Mesenchymal stem cell (in vitro differentiated cells and primary cell): ENCODE data around the gene RPS15.
A peak's percentile ranks its signal among the peaks of the same experiment; 100 is the strongest.

Experiments
- DNase-seq: peaks from one replicate; pipeline ENCODE4 v3.0.0-alpha.2; 2013
- H2AFZ ChIP-seq: one replicate; pipeline ENCODE4 v1.6.1; 2013; ENCODE audit warnings: low read depth, mild to moderate bottlenecking, control low read depth, inconsistent platforms, low read length, moderate library complexity
- H2AK5ac ChIP-seq: 2 replicates; pipeline ENCODE4 v1.6.1; 2013; ENCODE audit warnings: low read length, moderate library complexity, mild to moderate bottlenecking, inconsistent platforms; ENCODE audit not compliant: severe bottlenecking
- H2BK120ac ChIP-seq: one replicate; pipeline ENCODE4 v1.6.1; 2013; ENCODE audit warnings: low read depth, mild to moderate bottlenecking, inconsistent platforms, low read length, moderate library complexity
- H2BK12ac ChIP-seq, 2 experiments: one replicate each; pipeline ENCODE4 v1.6.1; 2013; ENCODE audit warnings: inconsistent platforms in 2 of 2, low read length in 2 of 2, mild to moderate bottlenecking in 2 of 2, moderate library complexity in 2 of 2, control low read depth in 1 of 2
- H2BK15ac ChIP-seq: one replicate; pipeline ENCODE4 v1.6.1; 2013; ENCODE audit warnings: mild to moderate bottlenecking, low read depth, inconsistent platforms; ENCODE audit not compliant: poor library complexity, severe bottlenecking
- H2BK5ac ChIP-seq: 2 replicates; pipeline ENCODE4 v1.6.1; 2013; ENCODE audit warnings: low read depth, mild to moderate bottlenecking, low read length, control low read depth, inconsistent platforms; ENCODE audit not compliant: poor library complexity, severe bottlenecking
- H3K14ac ChIP-seq, 2 experiments: one replicate each; pipeline ENCODE4 v1.6.1; 2013; ENCODE audit warnings: inconsistent platforms in 2 of 2, low read length in 2 of 2, control low read depth in 1 of 2, mild to moderate bottlenecking in 1 of 2, moderate library complexity in 1 of 2
- H3K18ac ChIP-seq, 2 experiments: one replicate each; pipeline ENCODE4 v1.6.1; 2013; ENCODE audit warnings: inconsistent platforms in 2 of 2, low read length in 2 of 2, control low read depth in 1 of 2, low read depth in 1 of 2, mild to moderate bottlenecking in 1 of 2
- H3K23ac ChIP-seq, 2 experiments: one replicate each; pipeline ENCODE4 v1.6.1; 2013; ENCODE audit warnings: inconsistent platforms in 2 of 2, low read length in 2 of 2, mild to moderate bottlenecking in 2 of 2, moderate library complexity in 2 of 2, control low read depth in 1 of 2
- H3K27ac ChIP-seq: 2 replicates; pipeline ENCODE4 v1.5.1; 2013; ENCODE audit warnings: mild to moderate bottlenecking, moderate library complexity, low read length, control low read depth, inconsistent platforms; ENCODE audit not compliant: poor library complexity, severe bottlenecking
- H3K27me3 ChIP-seq, 2 experiments: 2 replicates each; pipeline versions ENCODE4 v1.6.1 to v1.7.0; 2013; ENCODE audit warnings: low read length in 2 of 2, mild to moderate bottlenecking in 2 of 2, moderate library complexity in 2 of 2, control low read depth in 1 of 2, inconsistent platforms in 1 of 2; ENCODE audit not compliant: control insufficient read depth in 1 of 2, insufficient read depth in 1 of 2
- H3K36me3 ChIP-seq, 2 experiments: 2 replicates each; pipeline versions ENCODE4 v1.6.1 to v1.7.0; 2013; ENCODE audit warnings: low read length in 2 of 2, control low read depth in 1 of 2, inconsistent platforms in 1 of 2, low read depth in 1 of 2, mild to moderate bottlenecking in 1 of 2; ENCODE audit not compliant: insufficient read depth in 2 of 2, control insufficient read depth in 1 of 2
- H3K4ac ChIP-seq, 2 experiments: one replicate each; pipeline ENCODE4 v1.6.1; 2013; ENCODE audit warnings: inconsistent platforms in 2 of 2, low read length in 2 of 2, mild to moderate bottlenecking in 2 of 2, moderate library complexity in 2 of 2, control low read depth in 1 of 2, low read depth in 1 of 2
- H3K4me1 ChIP-seq: 2 replicates; pipeline ENCODE4 v1.6.1; 2013; ENCODE audit warnings: low read depth, low read length, control low read depth; ENCODE audit not compliant: control insufficient read depth, insufficient read depth
- H3K4me2 ChIP-seq: 2 replicates; pipeline ENCODE4 v1.6.1; 2013; ENCODE audit warnings: low read length, mild to moderate bottlenecking, inconsistent platforms; ENCODE audit not compliant: poor library complexity, severe bottlenecking
- H3K4me3 ChIP-seq, 2 experiments: 2 replicates each; pipeline versions ENCODE4 v1.5.1 to v1.7.0; 2013; ENCODE audit warnings: low read length in 2 of 2, mild to moderate bottlenecking in 2 of 2, control low read depth in 1 of 2, low read depth in 1 of 2; ENCODE audit not compliant: insufficient read depth in 1 of 2
- H3K79me1 ChIP-seq: replicated peaks from 2 replicates; pipeline ENCODE4 v1.6.1; 2013; ENCODE audit warnings: mild to moderate bottlenecking, control low read depth, low read length, inconsistent platforms; ENCODE audit not compliant: poor library complexity, severe bottlenecking
- H3K9ac ChIP-seq: 2 replicates; pipeline ENCODE4 v1.7.0; 2013; ENCODE audit warnings: mild to moderate bottlenecking, low read length, moderate library complexity
- H3K9me3 ChIP-seq: 2 replicates; pipeline ENCODE4 v1.7.0; 2013; ENCODE audit warnings: mild to moderate bottlenecking, low read length; ENCODE audit not compliant: control insufficient read depth
- H4K8ac ChIP-seq: one replicate; pipeline ENCODE4 v1.6.1; 2013; ENCODE audit warnings: inconsistent platforms, mild to moderate bottlenecking, low read length, moderate library complexity
- H4K91ac ChIP-seq: one replicate; pipeline ENCODE4 v1.6.1; 2013; ENCODE audit warnings: mild to moderate bottlenecking, low read length, inconsistent platforms
- WGBS: methylation state at CpG from one replicate; pipeline ENCODE4 v1.1.7; 2013; ENCODE audit warnings: mixed read lengths; 5-methylcytosine and 5-hydroxymethylcytosine counted together

Gene RPS15

DNA sequence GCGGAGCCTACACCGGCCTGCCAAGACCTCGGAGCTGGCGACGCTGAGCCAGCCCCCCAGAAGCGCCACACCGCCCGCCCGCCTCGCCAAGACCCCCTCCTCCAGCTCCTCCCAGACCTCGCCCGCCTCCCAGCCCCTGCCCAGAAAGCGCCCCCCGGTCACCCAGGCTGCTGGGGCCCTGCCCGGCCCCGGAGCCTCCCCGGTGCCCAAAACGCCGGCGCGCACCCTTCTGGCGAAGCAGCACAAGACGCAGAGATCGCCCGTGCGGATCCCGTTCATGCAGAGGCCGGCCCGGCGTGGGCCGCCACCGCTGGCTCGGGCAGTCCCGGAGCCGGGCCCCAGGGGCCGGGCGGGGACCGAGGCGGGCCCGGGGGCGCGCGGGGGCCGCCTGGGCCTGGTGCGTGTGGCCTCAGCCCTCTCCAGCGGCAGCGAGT, 30.6 kb downstream of the RPS15 start:
- no peak overlapping the region for H4K91ac ChIP-seq
- peak overlapping the region; percentile 56 for H3K4me2 ChIP-seq
- no peak overlapping the region for H4K8ac ChIP-seq

DNA sequence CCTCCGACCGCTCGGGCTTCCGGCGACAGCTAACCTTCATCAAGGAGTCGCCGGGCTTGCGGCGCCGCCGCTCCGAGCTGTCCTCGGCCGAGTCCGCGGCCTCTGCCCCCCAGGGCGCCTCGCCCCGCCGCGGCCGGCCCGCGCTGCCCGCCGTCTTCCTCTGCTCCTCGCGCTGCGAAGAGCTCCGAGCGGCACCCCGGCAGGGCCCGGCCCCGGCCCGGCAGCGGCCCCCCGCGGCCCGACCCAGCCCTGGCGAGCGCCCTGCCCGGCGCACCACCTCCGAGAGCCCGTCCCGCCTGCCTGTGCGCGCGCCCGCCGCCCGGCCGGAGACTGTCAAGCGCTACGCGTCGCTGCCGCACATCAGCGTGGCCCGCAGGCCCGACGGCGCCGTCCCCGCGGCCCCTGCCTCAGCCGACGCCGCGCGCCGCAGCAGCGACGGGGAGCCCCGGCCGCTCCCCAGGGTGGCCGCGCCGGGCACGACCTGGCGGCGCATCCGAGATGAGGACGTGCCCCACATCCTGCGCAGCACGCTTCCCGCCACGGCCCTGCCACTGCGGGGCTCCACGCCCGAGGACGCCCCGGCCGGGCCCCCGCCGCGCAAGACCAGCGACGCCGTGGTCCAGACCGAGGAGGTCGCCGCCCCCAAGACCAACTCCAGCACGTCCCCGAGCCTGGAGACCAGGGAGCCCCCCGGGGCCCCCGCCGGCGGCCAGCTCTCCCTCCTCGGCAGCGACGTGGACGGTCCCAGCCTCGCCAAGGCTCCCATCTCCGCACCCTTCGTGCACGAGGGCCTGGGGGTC, 31.3 kb downstream of the RPS15 start:
- H3K18ac ChIP-seq = peak overlapping the region in 1 of 2 experiments; percentile 34
- H3K4me1 ChIP-seq = peaks cover 76% of the 10 kb centered on the region
- peaks cover 29% of the 10 kb centered on the region for H3K79me1 ChIP-seq
- H2BK5ac ChIP-seq = no peak overlapping the region
- no peak overlapping the region for H2BK15ac ChIP-seq
- no peak overlapping the region for H3K4ac ChIP-seq
- no peaks in the 10 kb centered on the region for H3K9me3 ChIP-seq
- no peak overlapping the region for H2AFZ ChIP-seq
- no peak overlapping the region for H3K9ac ChIP-seq
- peak overlapping the region in 1 of 2 experiments; percentile 24 for H3K4me3 ChIP-seq
- DNase-seq = no peak
- peak overlapping the region; percentile 56 for H3K4me2 ChIP-seq
- 10% methylated on average over 68 of the region's 117 CpGs for WGBS
- no peak overlapping the region for H3K14ac ChIP-seq
- H3K23ac ChIP-seq = peak overlapping the region in 1 of 2 experiments; percentile 70
- no peak overlapping the region for H2BK12ac ChIP-seq
- H3K36me3 ChIP-seq = peaks cover under 1 to 34% of the 10 kb centered on the region in 2 experiments
- no peak overlapping the region for H4K8ac ChIP-seq
- no peak overlapping the region for H2AK5ac ChIP-seq
- no peak overlapping the region for H3K27ac ChIP-seq
- H4K91ac ChIP-seq = no peak overlapping the region
- no peak overlapping the region for H2BK120ac ChIP-seq
- peaks cover 38 to 73% of the 10 kb centered on the region in 2 experiments for H3K27me3 ChIP-seq

More for the DNA sequence above, 30.6 kb downstream of the RPS15 start:
- Histone ChIP-seq H3K4me1 (peaks cover 72% of the 10 kb centered on the region), H3K18ac (no peak overlapping the region), H3K14ac (no peak overlapping the region), H3K36me3 (peaks cover 0 to 29% of the 10 kb centered on the region in 2 experiments), H2BK120ac (no peak overlapping the region), H2BK12ac (no peak overlapping the region), H2BK5ac (no peak overlapping the region), H3K27me3 (peaks cover 38 to 73% of the 10 kb centered on the region in 2 experiments), H3K9me3 (no peaks in the 10 kb centered on the region), H3K4ac (no peak overlapping the region), H3K4me3 (no peak overlapping the region), H3K9ac (no peak overlapping the region), H2BK15ac (no peak overlapping the region), H2AFZ (no peak overlapping the region), H2AK5ac (no peak overlapping the region), H3K79me1 (peaks cover 28% of the 10 kb centered on the region), H3K27ac (no peak overlapping the region), H3K23ac (no peak overlapping the region)
- DNase-seq = no peak
- WGBS = 7% methylated on average over 29 of the region's 47 CpGs

DNA sequence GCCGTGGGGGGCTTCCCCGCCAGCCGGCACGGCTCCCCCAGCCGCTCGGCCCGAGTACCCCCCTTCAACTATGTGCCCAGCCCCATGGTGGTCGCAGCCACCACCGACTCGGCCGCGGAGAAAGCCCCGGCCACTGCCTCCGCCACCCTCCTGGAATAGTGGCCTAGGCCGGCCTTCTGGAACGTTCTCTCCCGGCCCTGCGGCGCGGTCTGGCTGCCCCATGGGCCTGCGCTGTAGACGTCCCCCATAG, 31.8 kb downstream of the RPS15 start:
- Histone ChIP-seq H3K27ac (no peak overlapping the region), H3K4ac (no peak overlapping the region), H4K91ac (no peak overlapping the region), H4K8ac (no peak overlapping the region), H3K9ac (no peak overlapping the region), H2BK5ac (no peak overlapping the region), H3K23ac (peak overlapping the region in 1 of 2 experiments; percentile 70), H2AFZ (no peak overlapping the region), H3K36me3 (peaks cover 6 to 40% of the 10 kb centered on the region in 2 experiments), H2BK12ac (no peak overlapping the region), H3K79me1 (peaks cover 34% of the 10 kb centered on the region), H3K4me2 (peak overlapping the region; percentile 76), H2AK5ac (no peak overlapping the region), H2BK15ac (no peak overlapping the region), H3K14ac (no peak overlapping the region), H3K4me1 (peaks cover 77% of the 10 kb centered on the region), H3K18ac (no peak overlapping the region), H3K4me3 (peak overlapping the region in 1 of 2 experiments; percentile 16), H2BK120ac (no peak overlapping the region), H3K27me3 (peaks cover 38 to 72% of the 10 kb centered on the region in 2 experiments), H3K9me3 (no peaks in the 10 kb centered on the region)
- no peak for DNase-seq
- 37% methylated on average over 22 of the region's 22 CpGs for WGBS

DNA sequence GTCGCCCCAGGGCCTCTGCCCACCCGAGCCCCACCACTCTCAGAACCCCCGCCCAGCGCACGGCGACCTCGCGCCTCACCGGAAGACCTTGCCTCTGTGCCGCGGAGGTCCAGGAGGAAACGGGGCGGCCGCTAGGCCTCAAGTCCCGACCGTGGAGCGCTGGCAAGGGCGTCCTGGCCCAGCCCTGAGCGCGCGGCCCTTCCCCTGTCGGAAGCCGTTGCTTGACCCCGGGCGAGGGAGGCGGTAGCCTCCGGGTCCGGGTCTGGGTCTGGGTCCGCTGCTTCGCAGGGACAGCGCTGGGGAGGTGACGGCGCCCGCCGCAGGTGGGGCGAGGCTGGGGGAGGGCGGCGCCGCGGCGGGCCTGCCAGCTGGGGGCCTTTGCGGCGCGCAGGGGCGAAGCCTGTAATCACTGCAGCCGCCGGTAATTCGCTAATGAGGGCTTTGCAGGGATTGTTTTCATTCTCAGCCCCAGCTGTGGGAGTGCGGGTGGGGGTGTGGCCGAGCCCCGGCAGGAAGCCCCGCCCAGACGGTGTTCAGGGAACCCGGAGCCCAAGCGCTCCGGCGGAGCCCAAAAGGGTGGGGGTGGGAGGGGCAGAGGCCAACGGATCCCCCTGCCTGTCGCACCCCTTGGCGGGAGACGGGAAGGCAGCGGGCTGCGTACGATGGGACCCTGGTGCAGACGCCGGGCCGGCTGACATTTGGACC, 32.3 kb downstream of the RPS15 start:
- Histone ChIP-seq H3K4ac (no peak overlapping the region), H4K91ac (no peak overlapping the region), H4K8ac (peak overlapping the region; percentile 30), H3K4me3 (peak overlapping the region; percentile 5 to 37), H2AFZ (no peak overlapping the region), H3K18ac (no peak overlapping the region), H3K27me3 (peaks cover 38 to 69% of the 10 kb centered on the region in 2 experiments), H3K23ac (peak overlapping the region in 1 of 2 experiments; percentile 70), H2BK15ac (no peak overlapping the region), H3K4me1 (peaks cover 75% of the 10 kb centered on the region), H3K9me3 (no peaks in the 10 kb centered on the region), H2AK5ac (no peak overlapping the region), H3K27ac (no peak overlapping the region), H3K79me1 (peaks cover 32% of the 10 kb centered on the region), H3K4me2 (peak overlapping the region; percentile 76), H3K9ac (no peak overlapping the region), H3K14ac (no peak overlapping the region), H2BK120ac (no peak overlapping the region), H3K36me3 (peaks cover 7 to 39% of the 10 kb centered on the region in 2 experiments), H2BK12ac (no peak overlapping the region), H2BK5ac (no peak overlapping the region)
- no peak for DNase-seq
- WGBS = 3% methylated on average over 59 of the region's 67 CpGs
